ENCODE measurements around the gene XAF1. TPM values are rescaled to one million over a fixed set of nuclear protein-coding genes. Genes with fewer than 3 reads are reported as not detected.
A peak's percentile ranks its signal among the peaks of the same experiment; 100 is the strongest.

Gene XAF1
- polyA plus RNA-seq, 3 donors: 28.4 to 45.9 (median 31.9) TPM

GRCh38 chr17:6796887-6797490 is 41.1 kb downstream of the XAF1 start:
- Histone ChIP-seq H2AFZ (ENCODE audit: insufficient read depth, low read depth, low read length, poor library complexity, severe bottlenecking) (no peak overlapping the region), H4K20me1 (ENCODE audit: insufficient read depth, low read length) (no peaks in the 10 kb centered on the region), H3K27me3 (ENCODE audit: control insufficient read depth in 2 of 2, insufficient read depth in 2 of 2, low read length in 2 of 2) (no peaks in the 10 kb centered on the region), H3K4me3 (replicated peaks in 1 of 3; ENCODE audit: low read depth in 2 of 3, low read length in 3 of 3) (no peak overlapping the region), H3K27ac (ENCODE audit: low read depth in 1 of 2, low read length in 2 of 2) (no peak overlapping the region), H3K79me2 (ENCODE audit: insufficient read depth, low read length) (no peaks in the 10 kb centered on the region), H3K4me1 (ENCODE audit: control insufficient read depth in 1 of 2, insufficient read depth in 2 of 2, low read length in 2 of 2) (no peaks in the 10 kb centered on the region), H3K36me3 (replicated peaks in 1 of 2; ENCODE audit: control insufficient read depth in 1 of 2, insufficient read depth in 2 of 2, low read length in 2 of 2) (no peaks in the 10 kb centered on the region), H3K4me2 (replicated peaks; ENCODE audit: extremely low read depth, low read length, poor library complexity, severe bottlenecking) (no peak overlapping the region), H3K9me3 (replicated peaks in 1 of 2; ENCODE audit: control insufficient read depth in 1 of 2, insufficient read depth in 1 of 2, low read length in 2 of 2) (no peaks in the 10 kb centered on the region), H3K9ac (ENCODE audit: insufficient read depth, low read length, poor library complexity, severe bottlenecking) (no peak overlapping the region)
- no CpG with 5 or more reads among the region's 2 CpGs for WGBS (ENCODE audit: insufficient coverage)
- Mint-ChIP-seq H3K27ac (no peak overlapping the region), H3K36me3 (no peaks in the 10 kb centered on the region), H3K4me3 (no peak overlapping the region), H3K4me1 (peaks cover 3% of the 10 kb centered on the region), H3K9me3 (no peaks in the 10 kb centered on the region), H3K27me3 (ENCODE audit: low read depth in 3 of 3) (peaks cover 8 to 21% (median 14%) of the 10 kb centered on the region in 3 donors)
- DNase-seq: no peak
- TF ChIP-seq CTCF (IDR thresholded peaks at IDR 0.05): no peak
- intact Hi-C loops (cut with micrococcal nuclease): no loop called here

- Histone ChIP-seq H3K9ac (ENCODE audit: insufficient read depth, low read length, poor library complexity, severe bottlenecking) (no peak overlapping the region), H2AFZ (ENCODE audit: insufficient read depth, low read depth, low read length, poor library complexity, severe bottlenecking) (no peak overlapping the region), H3K9me3 (replicated peaks in 1 of 2; ENCODE audit: control insufficient read depth in 1 of 2, insufficient read depth in 1 of 2, low read length in 2 of 2) (no peaks in the 10 kb centered on the region), H3K27me3 (ENCODE audit: control insufficient read depth in 2 of 2, insufficient read depth in 2 of 2, low read length in 2 of 2) (no peaks in the 10 kb centered on the region), H3K27ac (ENCODE audit: low read depth in 1 of 2, low read length in 2 of 2) (no peak overlapping the region), H3K4me1 (ENCODE audit: control insufficient read depth in 1 of 2, insufficient read depth in 2 of 2, low read length in 2 of 2) (no peaks in the 10 kb centered on the region), H3K79me2 (ENCODE audit: insufficient read depth, low read length) (no peaks in the 10 kb centered on the region), H3K36me3 (replicated peaks in 1 of 2; ENCODE audit: control insufficient read depth in 1 of 2, insufficient read depth in 2 of 2, low read length in 2 of 2) (no peaks in the 10 kb centered on the region), H4K20me1 (ENCODE audit: insufficient read depth, low read length) (no peaks in the 10 kb centered on the region), H3K4me2 (replicated peaks; ENCODE audit: extremely low read depth, low read length, poor library complexity, severe bottlenecking) (no peak overlapping the region), H3K4me3 (replicated peaks in 1 of 3; ENCODE audit: low read depth in 2 of 3, low read length in 3 of 3) (no peak overlapping the region)
- WGBS (ENCODE audit: insufficient coverage): 65% methylated on average over 4 of the region's 8 CpGs
- no peak for TF ChIP-seq CTCF (IDR thresholded peaks at IDR 0.05)
- Mint-ChIP-seq H3K36me3 (no peaks in the 10 kb centered on the region), H3K27me3 (ENCODE audit: low read depth in 3 of 3) (peaks cover 6 to 15% (median 14%) of the 10 kb centered on the region in 3 donors), H3K27ac (peak overlapping the region in 1 of 7 donors; percentile 46), H3K4me1 (peaks cover 3% of the 10 kb centered on the region), H3K4me3 (no peak overlapping the region), H3K9me3 (no peaks in the 10 kb centered on the region)
- DNase-seq: no peak
- intact Hi-C loops (cut with micrococcal nuclease): no loop called here
Measured at GRCh38 chr17:6797718-6798351, 42.0 kb downstream of the XAF1 start.

All from CD14-positive monocyte (primary cell).